HG03354 (cell line): Measurements from ENCODE around the gene KIAA1958.

Source experiments
- ATAC-seq: cut with Tn5 transposase; IDR thresholded peaks from one replicate; pipeline ENCODE4 v1.9.1; 2021; ENCODE audit warnings: mild to moderate bottlenecking; ENCODE audit not compliant: unreplicated experiment, poor library complexity, severe bottlenecking

KIAA1958 gene

DNA sequence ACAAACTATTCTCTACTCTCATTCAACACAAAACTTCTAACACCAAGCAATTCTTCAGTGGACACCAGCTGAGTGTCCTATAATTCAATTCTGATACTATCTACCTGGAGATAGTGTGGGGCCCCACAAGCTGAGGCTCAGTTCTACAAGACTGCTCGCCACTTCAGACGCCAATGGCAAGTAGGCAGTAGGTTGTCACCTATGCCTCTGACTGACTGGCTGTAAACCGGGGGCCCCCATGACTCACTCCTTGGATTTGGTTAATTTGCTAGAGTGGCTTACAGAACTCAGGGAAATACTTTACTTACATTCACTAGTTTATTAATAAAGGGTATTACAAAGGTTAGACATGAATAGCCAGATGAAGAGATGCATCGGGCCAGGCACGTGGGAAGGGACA, 209.8 kb downstream of the KIAA1958 start:
- no peak for ATAC-seq

- peak; percentile 82 for ATAC-seq
These were observed 212.6 kb downstream of the KIAA1958 start for GRCh38 chr9:112699230-112699629.

DNA sequence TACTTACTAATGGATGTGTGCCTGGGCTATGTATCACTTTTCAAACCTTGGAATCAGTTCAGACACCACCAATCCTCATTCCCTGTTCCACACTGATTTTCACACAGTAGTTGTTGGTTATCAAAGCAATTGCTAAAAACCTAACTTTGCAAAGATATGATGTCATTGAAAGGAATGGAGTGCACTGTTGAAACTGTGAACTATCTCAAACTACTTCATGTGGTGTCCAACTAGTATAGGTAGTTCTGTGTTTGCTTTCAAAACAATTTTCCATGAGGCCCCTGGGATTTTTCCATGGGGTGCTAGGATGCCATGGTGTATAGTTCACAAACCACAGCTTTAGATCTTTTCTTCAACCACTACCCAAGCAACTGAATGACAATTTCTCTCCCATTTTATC, 213.5 kb downstream of the KIAA1958 start:
- ATAC-seq, result no peak

- no peak for ATAC-seq
These were observed 216.7 kb downstream of the KIAA1958 start for GRCh38 chr9:112703304-112703703.

- no peak for ATAC-seq
These were observed 219.3 kb downstream of the KIAA1958 start for GRCh38 chr9:112705768-112706427.

DNA sequence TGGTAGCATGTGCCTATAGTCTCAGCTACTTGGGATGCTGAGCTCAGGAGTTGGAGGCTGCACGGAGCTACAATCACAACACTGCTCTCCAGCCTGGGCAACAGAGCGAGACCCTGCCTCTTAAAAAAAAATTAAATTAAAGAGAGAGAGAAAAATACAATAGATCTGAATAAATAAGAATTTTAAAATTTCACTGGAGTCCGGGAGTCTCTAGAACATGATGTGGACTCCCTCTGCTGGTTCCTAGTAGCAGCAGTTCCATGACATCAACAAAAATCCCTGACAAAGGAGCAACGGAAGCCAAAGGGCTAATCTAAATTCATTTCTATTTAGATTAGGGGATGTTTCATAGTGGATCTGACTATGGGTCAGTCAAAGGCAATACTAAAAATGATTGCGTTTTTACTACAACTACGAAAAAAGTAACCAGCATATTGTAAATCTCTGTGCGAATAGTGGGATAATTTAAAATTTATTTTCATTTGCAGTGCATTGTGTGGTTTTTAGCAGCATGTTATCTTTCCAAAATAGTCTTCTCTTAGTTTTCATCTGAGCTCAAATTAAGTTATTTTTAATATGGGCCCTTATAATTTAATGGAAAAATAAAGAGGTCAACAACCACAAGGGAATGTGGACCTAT, 224.5 kb downstream of the KIAA1958 start:
- ATAC-seq, result no peak

GRCh38 chr9:112712678-112713077, 226.1 kb downstream of the KIAA1958 start:
- no peak for ATAC-seq

DNA sequence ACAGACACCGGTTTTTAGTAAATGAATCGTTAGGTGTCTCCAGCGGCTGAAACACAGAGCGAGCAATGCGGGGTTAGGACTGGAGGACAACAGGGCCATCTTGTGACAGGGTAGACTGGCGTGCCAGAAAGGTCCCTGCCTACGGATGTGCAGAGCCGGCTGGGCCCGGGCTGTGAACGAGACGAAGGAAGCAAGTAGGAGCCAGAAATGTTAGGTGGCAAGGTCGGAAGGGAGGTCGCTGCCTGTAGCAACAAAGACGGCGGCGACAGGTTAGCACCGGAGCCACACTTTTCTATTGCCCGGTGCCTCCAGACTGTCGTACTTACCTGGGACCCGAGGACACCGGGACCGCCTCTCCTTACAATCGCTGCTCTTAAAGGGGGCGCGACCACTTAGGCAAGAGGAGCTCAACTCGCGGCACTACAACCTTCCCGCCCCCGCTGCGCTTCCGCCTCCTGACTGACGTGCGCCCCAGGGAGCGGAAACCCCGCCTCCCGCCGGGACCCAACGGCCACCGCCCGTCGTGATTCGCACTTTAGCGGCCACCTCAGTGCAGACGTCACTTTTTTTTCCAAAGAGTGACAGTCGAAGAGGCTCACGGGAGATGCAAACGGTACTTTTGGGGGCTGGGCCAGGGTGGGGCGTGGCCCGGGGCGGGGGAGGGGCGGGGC, 231.2 kb downstream of the KIAA1958 start, which contains the start of gene INIP:
Gene INIP (minus strand): TSS at position 457 of the 671 bp plus-strand sequence. CDS start 1,632 bp downstream, outside the sequence.
- peak; percentile 97 for ATAC-seq
